Raji (cell line): ENCODE measurements around the gene OR51B4.

ENCODE experiments used
- POLR2A ChIP-seq: IDR thresholded peaks from 2 replicates; pipeline ENCODE4 v1.6.1; 2011; ENCODE audit warnings: low read depth, low read length, control low read depth; ENCODE audit not compliant: insufficient read depth

The OR51B4 gene

DNA sequence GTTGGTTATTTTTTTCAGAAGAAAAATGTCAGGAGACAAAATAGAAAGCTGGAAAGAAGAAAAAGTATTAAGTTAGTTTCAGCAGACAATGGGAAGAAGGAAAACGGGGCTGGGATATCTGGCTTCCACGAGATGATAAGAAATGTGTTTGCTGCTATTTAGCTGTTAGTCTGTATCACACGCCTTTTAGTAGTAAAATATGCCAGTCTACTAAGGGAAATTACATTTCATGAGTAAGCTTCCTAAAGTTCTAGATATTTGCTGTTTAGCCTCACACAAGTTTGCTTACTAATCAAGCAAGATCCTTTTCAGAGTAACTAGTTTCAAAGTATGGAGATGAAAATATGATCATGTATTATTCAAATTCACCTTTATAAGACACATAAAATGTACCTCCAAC is 1.5 kb downstream of the OR51B4 start:
- TF ChIP-seq POLR2A, result no peak

DNA sequence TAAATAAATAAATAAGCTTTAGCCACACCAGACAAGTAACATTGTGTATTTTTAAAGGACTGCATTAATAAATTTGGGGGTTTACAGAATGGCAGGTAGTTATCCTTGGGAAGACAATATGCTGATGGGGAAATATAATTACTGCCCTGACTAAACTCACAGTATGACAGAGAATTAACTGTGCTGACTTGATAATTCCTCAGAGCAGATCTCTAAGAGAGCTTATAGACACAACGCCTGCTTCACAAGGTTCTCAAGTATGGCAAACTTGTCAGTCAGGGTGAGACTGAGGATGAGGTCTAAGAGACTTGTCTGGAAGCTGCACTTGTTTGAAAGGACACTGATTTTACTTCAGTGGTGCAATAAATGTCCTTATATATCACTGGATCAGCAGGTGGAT is 3.3 kb downstream of the OR51B4 start:
- no peak for TF ChIP-seq POLR2A

DNA sequence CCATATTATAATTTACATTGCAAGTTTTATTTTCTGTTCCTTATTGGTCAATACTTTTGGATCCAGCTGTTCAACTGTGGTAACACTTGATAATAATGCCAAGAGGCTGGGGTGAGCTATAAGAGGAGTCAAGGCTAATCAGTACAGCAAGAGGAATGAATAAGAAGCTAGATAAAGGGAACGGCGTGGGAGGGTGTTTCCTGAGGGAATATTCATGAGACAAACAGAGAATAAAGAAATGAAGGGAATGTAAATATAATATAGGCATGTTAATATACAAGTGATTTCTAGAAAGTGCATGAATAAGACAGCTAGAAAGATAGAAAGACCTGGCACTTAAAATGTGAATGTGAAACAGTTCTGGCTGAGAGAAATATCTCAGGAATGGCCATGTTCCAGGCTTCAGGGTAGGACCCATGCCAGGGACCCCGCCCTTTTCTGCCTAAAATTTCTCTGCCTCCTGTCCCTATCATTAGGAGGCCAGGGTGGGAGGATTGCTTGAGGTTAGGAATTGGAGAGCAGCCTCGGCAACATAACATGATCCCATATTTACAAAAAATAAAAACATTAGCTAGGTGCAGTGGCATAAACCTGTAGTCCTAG is 3.9 kb downstream of the OR51B4 start:
- TF ChIP-seq POLR2A, result no peak

DNA sequence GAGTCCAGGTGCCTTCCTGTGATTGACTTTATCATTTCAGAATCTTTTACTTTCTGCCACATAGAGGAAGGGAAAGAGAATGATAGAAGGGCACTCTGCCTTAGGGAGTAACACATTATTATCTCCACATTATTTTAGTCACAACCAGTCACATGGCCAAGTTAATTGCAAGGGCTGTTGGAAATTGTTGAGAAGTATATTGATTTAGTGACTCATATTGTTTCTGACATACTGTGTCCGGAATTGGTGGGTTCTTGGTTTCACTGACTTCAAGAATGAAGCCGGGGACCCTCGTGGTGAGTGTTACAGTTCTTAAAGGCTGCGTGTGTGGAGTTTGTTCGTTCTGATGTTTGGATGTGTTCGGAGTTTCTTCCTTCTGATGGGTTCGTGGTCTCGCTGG is 8.7 kb downstream of the OR51B4 start:
- TF ChIP-seq POLR2A, result no peak

DNA sequence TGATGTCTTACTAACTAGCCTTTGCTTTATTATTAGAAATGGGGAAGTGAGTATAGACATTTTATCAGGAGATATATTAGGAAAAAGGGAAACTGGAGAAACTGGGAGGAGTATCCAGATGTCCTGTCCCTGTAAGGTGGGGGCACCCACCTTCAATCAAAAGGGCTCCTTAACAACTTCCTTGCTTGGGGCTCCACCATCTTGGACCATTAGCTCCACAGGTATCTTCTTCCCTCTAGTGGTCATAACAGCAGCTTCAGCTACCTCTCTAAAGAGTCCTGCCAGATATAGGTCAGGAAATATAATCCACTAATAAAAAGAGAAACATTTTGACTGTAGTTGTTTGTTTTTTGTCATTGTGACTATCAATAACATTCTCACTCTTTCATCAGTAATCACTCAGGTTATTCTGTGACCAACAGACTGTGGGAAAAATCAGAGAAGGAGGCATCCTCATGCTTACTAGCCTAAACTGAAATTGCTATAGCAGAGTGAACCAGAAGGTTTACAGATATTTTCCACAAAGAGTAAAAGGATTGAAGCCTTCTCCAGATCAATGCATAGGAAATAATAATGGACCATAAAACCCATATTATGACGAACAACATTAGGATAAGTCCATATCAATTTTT is 10.4 kb downstream of the OR51B4 start:
- no peak for TF ChIP-seq POLR2A

DNA sequence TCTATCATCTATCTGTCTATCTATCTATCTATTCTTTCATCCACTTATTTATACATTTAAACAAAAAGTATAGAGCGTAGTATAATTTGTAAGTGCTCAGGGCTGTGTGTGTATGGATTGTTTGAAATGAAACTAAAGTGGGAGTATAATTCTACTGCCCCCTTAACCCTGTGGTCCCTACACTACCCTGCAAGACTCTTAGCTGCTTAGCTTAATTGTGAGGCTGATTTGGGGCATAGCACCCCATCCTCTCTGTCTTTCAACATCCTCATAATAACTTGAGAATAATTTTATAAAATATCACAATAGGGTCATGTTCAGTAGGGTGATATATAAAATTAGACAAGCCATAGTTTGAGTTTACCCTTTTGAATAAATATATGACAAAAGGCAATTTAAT is 11.6 kb downstream of the OR51B4 start:
- no peak for TF ChIP-seq POLR2A

DNA sequence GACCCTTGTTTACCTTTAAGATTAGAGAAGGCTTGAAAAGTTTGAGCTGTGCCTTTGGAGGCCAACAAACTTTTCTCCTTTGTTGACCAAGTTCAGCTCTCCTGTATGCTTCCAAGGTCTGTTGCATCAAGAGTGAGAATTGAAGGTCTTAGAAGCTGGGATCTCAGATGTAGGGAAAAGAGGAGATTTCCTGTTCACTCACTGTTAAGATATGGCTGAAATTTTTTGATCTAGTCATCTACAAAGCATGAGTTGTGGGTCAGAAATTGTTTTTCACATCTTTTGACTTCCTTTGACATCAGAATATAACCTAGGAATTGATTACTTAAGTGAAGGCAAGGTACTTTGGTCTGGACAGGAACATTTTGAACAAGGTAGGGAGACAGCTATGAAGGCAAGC is 12.1 kb downstream of the OR51B4 start:
- no peak for TF ChIP-seq POLR2A

DNA sequence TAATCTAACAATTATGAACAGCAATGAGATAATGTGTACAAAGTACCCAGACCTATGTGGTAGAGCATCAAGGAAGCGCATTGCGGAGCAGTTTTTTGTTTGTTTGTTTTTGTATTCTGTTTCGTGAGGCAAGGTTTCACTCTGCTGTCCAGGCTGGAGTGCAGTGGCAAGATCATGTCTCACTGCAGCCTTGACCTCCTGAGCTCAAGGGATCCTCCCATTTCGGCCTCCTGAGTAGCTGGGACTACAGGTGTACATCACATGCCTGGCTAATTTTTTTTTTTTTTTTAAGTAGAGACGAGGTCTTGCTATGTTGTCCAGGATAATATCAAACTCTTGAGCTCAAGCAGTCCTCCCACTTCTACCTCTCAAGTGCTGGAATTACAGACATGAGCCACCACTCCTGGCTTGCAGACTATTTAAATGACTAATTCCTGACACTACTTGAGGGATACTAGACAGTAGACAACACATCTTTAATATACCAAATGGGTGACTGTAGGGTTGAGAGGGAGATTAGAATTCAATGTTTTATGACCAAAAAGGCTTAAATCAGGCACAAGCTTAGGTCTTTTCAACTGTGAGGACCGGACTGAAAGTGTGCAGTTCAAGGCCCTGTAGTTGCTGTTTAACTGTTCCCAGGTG is 12.7 kb downstream of the OR51B4 start:
- no peak for TF ChIP-seq POLR2A

DNA sequence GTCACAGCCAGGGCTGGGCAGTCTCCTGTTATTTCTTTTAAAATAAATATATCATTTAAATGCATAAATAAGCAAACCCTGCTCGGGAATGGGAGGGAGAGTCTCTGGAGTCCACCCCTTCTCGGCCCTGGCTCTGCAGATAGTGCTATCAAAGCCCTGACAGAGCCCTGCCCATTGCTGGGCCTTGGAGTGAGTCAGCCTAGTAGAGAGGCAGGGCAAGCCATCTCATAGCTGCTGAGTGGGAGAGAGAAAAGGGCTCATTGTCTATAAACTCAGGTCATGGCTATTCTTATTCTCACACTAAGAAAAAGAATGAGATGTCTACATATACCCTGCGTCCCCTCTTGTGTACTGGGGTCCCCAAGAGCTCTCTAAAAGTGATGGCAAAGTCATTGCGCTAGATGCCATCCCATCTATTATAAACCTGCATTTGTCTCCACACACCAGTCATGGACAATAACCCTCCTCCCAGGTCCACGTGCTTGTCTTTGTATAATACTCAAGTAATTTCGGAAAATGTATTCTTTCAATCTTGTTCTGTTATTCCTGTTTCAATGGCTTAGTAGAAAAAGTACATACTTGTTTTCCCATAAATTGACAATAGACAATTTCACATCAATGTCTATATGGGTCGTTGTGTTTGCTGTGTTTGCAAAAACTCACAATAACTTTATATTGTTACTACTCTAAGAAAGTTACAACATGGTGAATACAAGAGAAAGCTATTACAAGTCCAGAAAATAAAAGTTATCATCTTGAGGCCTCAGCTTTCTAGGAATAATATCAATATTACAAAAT is 13.4 kb downstream of the OR51B4 start:
- TF ChIP-seq POLR2A, result no peak

DNA sequence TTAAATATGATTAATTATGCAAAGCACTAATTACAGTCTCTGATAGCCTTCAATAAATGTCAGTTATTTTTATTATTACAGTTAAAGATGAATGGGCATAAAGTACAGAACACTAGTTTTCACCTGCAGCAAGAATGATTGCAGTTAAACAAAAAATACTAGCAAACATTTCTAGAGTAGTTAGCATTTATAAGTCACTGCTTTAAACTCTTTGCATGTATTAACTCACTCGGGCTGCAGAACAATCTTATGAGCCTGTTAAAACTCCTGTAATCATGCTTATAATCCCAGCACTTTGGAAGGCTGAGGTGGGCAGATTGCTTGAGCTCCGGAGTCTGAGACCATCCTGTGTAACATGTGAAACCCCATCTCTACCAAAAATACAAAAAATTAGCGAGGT is 14.8 kb downstream of the OR51B4 start:
- no peak for TF ChIP-seq POLR2A

DNA sequence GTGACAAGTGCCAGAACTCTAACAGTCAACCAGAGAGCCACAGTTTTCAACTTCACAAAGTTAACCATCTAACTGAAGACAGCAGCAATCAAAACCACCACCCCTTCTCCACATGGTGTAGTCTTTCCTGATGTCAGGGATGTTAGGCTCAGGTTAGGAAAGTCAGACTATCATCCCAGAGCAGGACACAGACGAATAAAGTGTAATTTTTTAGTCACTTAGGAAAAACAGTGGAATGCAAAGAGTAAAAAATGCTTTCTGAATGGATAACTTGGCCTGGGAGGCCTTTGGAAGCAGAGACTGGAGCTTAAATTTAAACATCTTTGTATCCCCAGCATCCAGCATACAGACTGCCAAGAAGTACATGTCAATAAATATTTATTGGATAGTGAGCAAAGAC is 15.4 kb downstream of the OR51B4 start:
- TF ChIP-seq POLR2A, result no peak

DNA sequence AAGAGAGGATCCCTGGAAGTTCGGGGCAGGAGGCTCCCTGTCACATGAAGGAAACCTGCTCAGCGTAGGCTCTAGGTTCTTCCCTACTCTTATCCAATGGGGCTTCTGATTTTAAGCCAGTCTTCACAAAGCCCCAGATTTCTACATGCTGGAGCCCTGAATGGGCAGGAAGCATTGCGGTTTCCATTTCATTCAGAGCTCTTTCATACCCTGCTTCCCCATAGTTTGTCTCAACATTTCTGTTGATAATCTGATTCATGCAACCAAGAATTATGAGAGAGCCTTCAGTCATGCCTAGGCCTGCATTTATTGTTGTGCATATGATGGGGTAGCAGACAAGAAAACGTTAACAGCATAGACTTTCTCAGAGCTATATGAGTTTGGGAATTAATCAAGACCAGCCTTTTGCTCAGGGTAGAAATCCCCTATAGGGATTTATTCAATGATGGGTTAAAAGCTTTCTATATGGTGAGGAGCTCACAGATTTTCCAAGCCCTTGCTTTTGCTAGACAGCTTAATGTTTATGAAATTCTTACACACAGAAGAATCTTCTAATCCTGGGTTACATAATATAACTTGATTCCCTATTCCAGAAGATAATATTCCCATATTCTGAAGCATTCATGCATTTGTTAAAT is 15.9 kb downstream of the OR51B4 start:
- TF ChIP-seq POLR2A, result no peak

DNA sequence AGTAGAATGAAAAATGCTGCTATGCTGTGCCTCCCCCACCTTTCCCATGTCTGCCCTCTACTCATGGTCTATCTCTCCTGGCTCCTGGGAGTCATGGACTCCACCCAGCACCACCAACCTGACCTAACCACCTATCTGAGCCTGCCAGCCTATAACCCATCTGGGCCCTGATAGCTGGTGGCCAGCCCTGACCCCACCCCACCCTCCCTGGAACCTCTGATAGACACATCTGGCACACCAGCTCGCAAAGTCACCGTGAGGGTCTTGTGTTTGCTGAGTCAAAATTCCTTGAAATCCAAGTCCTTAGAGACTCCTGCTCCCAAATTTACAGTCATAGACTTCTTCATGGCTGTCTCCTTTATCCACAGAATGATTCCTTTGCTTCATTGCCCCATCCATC is 17.1 kb downstream of the OR51B4 start:
- no peak for TF ChIP-seq POLR2A

DNA sequence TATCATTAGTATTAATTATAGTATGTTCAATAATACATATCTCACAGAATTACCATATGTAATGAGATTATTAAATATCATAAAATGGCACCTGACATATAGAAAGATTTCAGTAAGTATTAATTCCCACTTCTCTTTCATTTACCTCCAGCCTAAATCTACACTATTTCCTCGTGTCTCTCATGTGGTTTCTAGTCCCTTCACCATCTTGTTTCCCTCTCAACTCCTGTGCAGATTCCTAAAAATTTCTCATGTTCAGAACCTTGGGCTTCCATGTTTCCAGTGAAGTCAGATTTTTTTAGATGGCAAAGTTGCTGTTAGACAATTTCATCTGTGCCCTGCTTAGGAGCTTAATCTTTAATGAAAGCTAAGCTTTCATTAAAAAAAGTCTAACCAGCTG is 17.9 kb downstream of the OR51B4 start:
- TF ChIP-seq POLR2A, result no peak

DNA sequence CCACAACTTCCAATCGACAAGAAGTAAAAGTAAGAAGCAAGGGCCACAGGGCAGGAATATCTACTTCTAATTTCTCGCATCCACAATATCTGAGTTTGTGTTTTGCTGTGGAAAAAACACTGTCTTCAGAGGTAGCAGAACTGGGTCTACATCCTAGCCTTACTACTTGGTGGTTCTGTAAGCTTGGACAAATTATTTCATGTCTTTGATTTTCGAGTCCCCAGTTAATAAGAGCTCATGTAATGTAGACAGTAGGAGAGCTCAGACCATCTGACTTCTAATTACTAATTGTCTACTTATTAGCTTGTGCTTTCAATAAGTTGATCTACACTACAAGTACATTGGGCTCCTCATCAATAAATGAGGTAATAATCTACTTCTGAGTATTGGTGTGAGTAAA is 18.7 kb downstream of the OR51B4 start:
- no peak for TF ChIP-seq POLR2A
